ENCODE data around the gene OR5K4. TPM values are rescaled to one million over a fixed set of nuclear protein-coding genes. Genes with fewer than 3 reads are reported as not detected.
A peak's percentile ranks its signal among the peaks of the same experiment; 100 is the strongest.

The OR5K4 gene
- total RNA-seq, 2 donors from 2014 or later: not detected

DNA sequence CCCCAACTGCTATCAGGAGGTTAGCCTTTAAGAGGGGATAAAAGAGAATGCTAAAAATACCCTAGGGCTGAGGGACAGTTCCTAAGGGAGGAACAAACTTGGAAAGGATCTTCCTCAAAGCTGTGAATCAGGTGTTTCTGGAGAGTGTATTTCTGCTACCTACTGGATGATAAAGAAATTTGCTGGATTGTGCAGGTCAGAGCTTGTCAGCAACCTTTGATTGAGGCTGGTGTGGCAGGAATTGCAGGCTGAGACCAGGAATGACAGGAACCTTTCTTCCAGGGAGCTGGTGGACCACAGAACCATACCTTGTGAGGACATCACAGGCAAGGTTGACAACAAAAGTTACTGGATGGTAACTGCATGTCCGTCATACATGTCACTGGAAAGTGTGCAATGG lies 14.6 kb upstream of the OR5K4 start:
- no peak overlapping the region for H3K4me3 ChIP-seq
- H3K27me3 ChIP-seq: no peaks in the 10 kb centered on the region
- TF ChIP-seq, protein P1, sequence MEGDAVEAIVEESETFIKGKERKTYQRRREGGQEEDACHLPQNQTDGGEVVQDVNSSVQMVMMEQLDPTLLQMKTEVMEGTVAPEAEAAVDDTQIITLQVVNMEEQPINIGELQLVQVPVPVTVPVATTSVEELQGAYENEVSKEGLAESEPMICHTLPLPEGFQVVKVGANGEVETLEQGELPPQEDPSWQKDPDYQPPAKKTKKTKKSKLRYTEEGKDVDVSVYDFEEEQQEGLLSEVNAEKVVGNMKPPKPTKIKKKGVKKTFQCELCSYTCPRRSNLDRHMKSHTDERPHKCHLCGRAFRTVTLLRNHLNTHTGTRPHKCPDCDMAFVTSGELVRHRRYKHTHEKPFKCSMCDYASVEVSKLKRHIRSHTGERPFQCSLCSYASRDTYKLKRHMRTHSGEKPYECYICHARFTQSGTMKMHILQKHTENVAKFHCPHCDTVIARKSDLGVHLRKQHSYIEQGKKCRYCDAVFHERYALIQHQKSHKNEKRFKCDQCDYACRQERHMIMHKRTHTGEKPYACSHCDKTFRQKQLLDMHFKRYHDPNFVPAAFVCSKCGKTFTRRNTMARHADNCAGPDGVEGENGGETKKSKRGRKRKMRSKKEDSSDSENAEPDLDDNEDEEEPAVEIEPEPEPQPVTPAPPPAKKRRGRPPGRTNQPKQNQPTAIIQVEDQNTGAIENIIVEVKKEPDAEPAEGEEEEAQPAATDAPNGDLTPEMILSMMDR (IDR thresholded peaks at IDR 0.05): no peak
- no peaks in the 10 kb centered on the region for H3K4me1 ChIP-seq
- H3K36me3 ChIP-seq: no peaks in the 10 kb centered on the region
- H3K9me3 ChIP-seq: no peaks in the 10 kb centered on the region
- no peak overlapping the region for H3K27ac ChIP-seq
- no peak for DNase-seq (ENCODE audit: low spot score)

DNA sequence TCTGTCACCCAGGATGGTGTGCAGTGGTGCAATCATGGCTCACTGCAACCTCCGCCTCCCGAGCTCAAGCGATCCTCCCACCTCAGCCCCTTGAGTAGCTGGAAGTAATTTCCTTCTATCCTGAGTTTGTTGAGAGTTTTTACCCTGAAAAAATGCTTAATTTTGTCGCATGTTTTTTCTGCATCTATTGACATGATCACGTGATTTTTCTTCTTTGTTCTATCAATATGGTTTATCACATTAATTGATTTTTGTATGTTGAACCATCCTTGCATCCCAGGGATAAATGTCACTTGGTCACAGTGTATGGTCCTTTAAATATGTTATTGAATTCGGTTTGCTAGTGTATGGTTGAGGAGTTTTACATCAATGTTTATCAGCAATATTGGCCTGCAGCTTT lies 11.9 kb upstream of the OR5K4 start:
- Histone ChIP-seq H3K27me3 (no peaks in the 10 kb centered on the region), H3K27ac (no peak overlapping the region), H3K36me3 (no peaks in the 10 kb centered on the region), H3K4me1 (no peaks in the 10 kb centered on the region), H3K9me3 (no peaks in the 10 kb centered on the region), H3K4me3 (no peak overlapping the region)
- DNase-seq (ENCODE audit: low spot score): no peak
- TF ChIP-seq, protein P1 (IDR thresholded peaks at IDR 0.05): no peak

DNA sequence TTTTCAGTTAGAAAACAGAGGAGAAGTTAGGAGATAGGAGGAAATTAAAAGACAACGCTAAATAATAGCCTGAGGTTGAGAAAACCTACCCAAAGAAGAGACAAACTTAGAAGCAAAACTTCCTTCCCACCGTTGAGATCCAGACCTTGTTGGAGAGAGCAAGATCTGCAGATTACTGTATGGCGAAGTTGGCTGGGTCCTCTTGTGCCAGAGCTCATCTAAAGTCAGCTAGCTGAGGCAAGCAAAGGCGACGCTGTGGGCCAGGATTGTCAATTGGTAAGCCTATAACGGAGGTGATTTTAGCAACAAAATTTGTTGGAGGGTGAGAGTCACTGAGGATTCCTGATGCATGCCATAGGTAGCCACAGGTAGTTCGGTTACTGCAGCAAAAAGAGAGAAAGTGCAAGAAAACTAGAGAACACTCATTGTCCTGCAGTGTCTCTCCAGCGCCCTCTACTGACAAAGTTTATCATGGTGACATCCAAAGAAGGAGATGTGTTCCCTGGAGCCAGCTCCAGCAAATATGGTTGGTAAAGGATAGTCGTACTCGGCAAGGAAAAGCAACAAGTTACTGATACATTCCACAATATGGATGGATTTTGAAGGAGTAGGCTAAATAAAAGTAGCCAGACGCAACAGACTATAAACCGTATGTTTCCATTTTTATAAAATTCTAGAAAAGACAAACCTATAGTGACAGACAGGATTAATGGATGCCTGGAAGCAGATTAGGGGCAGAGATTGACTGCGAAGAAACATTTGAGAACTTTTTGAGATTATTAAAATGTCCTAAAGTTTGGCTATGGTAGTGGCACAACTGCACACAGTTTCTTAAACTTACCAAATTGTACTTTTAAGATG lies 9.8 kb upstream of the OR5K4 start:
- Histone ChIP-seq H3K27ac (no peak overlapping the region), H3K4me1 (no peaks in the 10 kb centered on the region), H3K27me3 (no peaks in the 10 kb centered on the region), H3K36me3 (no peaks in the 10 kb centered on the region), H3K9me3 (no peaks in the 10 kb centered on the region), H3K4me3 (no peak overlapping the region)
- TF ChIP-seq, protein P1 (IDR thresholded peaks at IDR 0.05): peak in 1 of 2 donors; percentile 31
- no peak for DNase-seq (ENCODE audit: low spot score)

DNA sequence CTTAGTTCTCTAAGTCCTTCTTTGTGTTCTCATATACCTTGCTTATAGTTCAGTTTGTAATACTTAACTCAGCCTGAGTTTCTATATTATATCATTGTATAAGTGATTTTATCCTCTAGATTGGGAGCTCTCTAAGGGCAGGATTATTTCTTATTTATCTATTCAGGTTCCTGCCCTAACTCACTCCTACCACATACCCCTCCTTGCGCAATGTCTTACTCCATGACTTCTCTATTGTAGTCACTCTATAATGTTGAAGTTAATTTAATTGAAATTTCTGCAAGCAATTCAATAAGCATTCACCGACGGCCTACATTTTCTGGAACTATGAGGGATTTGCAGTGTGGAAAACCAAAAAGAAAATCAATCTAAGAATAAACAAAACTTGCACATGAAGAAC lies 3.6 kb upstream of the OR5K4 start:
- H3K36me3 ChIP-seq: no peaks in the 10 kb centered on the region
- H3K4me3 ChIP-seq: no peak overlapping the region
- H3K27ac ChIP-seq: no peak overlapping the region
- no peaks in the 10 kb centered on the region for H3K4me1 ChIP-seq
- TF ChIP-seq, protein P1 (IDR thresholded peaks at IDR 0.05): no peak
- no peaks in the 10 kb centered on the region for H3K27me3 ChIP-seq
- DNase-seq (ENCODE audit: low spot score): no peak
- no peaks in the 10 kb centered on the region for H3K9me3 ChIP-seq

DNA sequence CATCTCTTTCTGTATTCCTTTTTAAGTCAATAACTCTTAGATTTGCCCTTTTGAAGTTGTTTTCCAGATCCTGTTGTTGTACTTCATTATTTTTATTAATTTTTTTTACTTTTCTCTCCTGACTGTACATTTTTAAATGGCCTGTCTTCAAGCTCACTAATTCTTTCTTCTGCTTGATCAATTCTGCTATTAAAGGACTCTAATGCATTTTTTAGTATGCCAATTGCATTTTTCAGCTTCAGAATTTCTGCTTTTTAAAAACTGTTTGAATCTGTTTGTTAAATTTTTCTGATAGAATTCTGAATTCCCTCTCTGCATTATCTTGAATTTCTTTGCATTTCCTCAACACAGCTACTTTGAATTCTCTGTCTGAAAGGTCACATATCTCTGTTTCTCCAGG lies 5.6 kb downstream of the OR5K4 start:
- H3K4me1 ChIP-seq: no peaks in the 10 kb centered on the region
- peaks cover 0 to 28% of the 10 kb centered on the region in 2 donors for H3K9me3 ChIP-seq
- H3K36me3 ChIP-seq: no peaks in the 10 kb centered on the region
- no peaks in the 10 kb centered on the region for H3K27me3 ChIP-seq
- TF ChIP-seq, protein P1 (IDR thresholded peaks at IDR 0.05): no peak
- H3K27ac ChIP-seq: no peak overlapping the region
- no peak for DNase-seq (ENCODE audit: low spot score)
- H3K4me3 ChIP-seq: no peak overlapping the region
